ENCODE results near the gene NLGN3.

GRCh38 chrX:71148278-71148663 is 3.6 kb downstream of the NLGN3 start:
- no peak for TF ChIP-seq CTCF (conservative IDR thresholded peaks at IDR 0.05 in 1 of 2, IDR thresholded peaks at IDR 0.05 in 1 of 2; ENCODE audit: low read depth in 1 of 2, low read length in 2 of 2)
- TF ChIP-seq EZH2 (IDR thresholded peaks at IDR 0.05; ENCODE audit: low read length, missing control alignments), result no peak

Measured in fibroblast of lung (primary cell).